A673 (cell line): Measurements from ENCODE around the gene DDX5. TPM values are rescaled to one million over a fixed set of nuclear protein-coding genes. Genes with fewer than 3 reads are reported as not detected.
A peak's percentile ranks its signal among the peaks of the same experiment; 100 is the strongest.

Source experiments
- BruUV-seq: library from RNA; stranded (reverse); fragments of 400-500 nt; replicated peaks from 2 replicates; lab custom pipeline; 2021; lab: Mats Ljungman, UMichigan
- CTCF ChIA-PET: fragments of 300-600 bp; sonication (Branson Sonifier 250); formaldehyde crosslinking; loops from one replicate; lab custom pipeline; 2022; ENCODE audit warnings: antibody characterized with exemption; lab: Charles Lee
- POLR2A ChIA-PET: fragments of 300-600 bp; sonication (Branson Sonifier 250); formaldehyde crosslinking; loops from one replicate; lab custom pipeline; 2022; ENCODE audit warnings: antibody characterized with exemption; ENCODE audit not compliant: low non-redundant PET; lab: Charles Lee
- DNase-seq: peaks from one replicate; pipeline ENCODE4 v3.0.0-alpha.2; 2015; ENCODE audit warnings: low spot score
- H3K27ac ChIP-seq: fragments of 200-600 bp; sonication (generic); 2 replicates; pipeline ENCODE4 v1.5.1; 2016; ENCODE audit warnings: mixed run types, low read depth, mild to moderate bottlenecking, mixed read lengths, antibody characterized with exemption, low read length; ENCODE audit not compliant: poor library complexity, severe bottlenecking
- H3K27me3 ChIP-seq: fragments of 200-600 bp; sonication (generic); replicated peaks from 2 replicates; pipeline ENCODE4 v1.6.1; 2017; ENCODE audit warnings: mixed run types, low read depth, mild to moderate bottlenecking, mixed read lengths, antibody characterized with exemption, low read length; ENCODE audit not compliant: insufficient read depth, poor library complexity
- H3K36me3 ChIP-seq: fragments of 200-600 bp; sonication (generic); 2 replicates; pipeline ENCODE4 v1.6.1; 2016; ENCODE audit warnings: mixed run types, mild to moderate bottlenecking, mixed read lengths, antibody characterized with exemption, low read length; ENCODE audit not compliant: insufficient read depth, poor library complexity, severe bottlenecking
- H3K4me1 ChIP-seq: fragments of 200-600 bp; sonication (generic); 2 replicates; pipeline ENCODE4 v1.6.1; 2017; ENCODE audit warnings: mixed run types, mild to moderate bottlenecking, mixed read lengths, antibody characterized with exemption, low read length; ENCODE audit not compliant: insufficient read depth, poor library complexity, severe bottlenecking
- H3K4me3 ChIP-seq: fragments of 200-600 bp; sonication (generic); 2 replicates; pipeline ENCODE4 v1.5.1; 2016; ENCODE audit warnings: low read depth, mixed run types, mild to moderate bottlenecking, mixed read lengths, low read length; ENCODE audit not compliant: poor library complexity, severe bottlenecking
- H3K9me3 ChIP-seq: fragments of 200-600 bp; sonication (generic); 2 replicates; pipeline ENCODE4 v1.6.1; 2016; ENCODE audit warnings: mixed run types, low read depth, mild to moderate bottlenecking, mixed read lengths, antibody characterized with exemption, low read length; ENCODE audit not compliant: poor library complexity, severe bottlenecking
- CTCF ChIP-seq: fragments of 300-800, 200-600 bp; sonication (generic); conservative IDR thresholded peaks from 2 replicates; pipeline ENCODE4 v1.5.1; 2017; ENCODE audit warnings: low read depth, mild to moderate bottlenecking, antibody characterized with exemption, low read length, moderate library complexity, mixed read lengths
- EZH2 ChIP-seq: fragments of 200-600 bp; sonication (generic); IDR thresholded peaks from 2 replicates; pipeline ENCODE4 v1.6.1; 2017; ENCODE audit warnings: borderline replicate concordance, low read depth, mild to moderate bottlenecking, mixed read lengths, antibody characterized with exemption, low read length; ENCODE audit not compliant: poor library complexity, severe bottlenecking
- intact Hi-C: fragments of 100-400 bp; cut with micrococcal nuclease; formaldehyde crosslinking; loops from one replicate; pipeline ENCODE4 v1.10.0; 2022; ENCODE audit not compliant: unreplicated experiment
- total RNA-seq: library from RNA; stranded (reverse); gene quantifications from 2 replicates; pipeline ENCODE4 v1.2.3, GENCODE V29; 2021

DDX5 gene
- total RNA-seq, 1 experiment from 2014 or later: 911 TPM

GRCh38 chr17:64504769-64505339 lies 1.2 kb downstream of the DDX5 start:
- POLR2A ChIA-PET: interaction anchor here (0.5 to 1.2 kb wide), 5 partner anchors 8 to 1835 kb away, joined by 3 to 8 read pairs (median 5); partner anchors contain the start of gene POLG2
- Histone ChIP-seq H3K36me3 (peaks cover 64% of the 10 kb centered on the region), H3K4me3 (peak overlapping the region; percentile 90), H3K27me3 (no peaks in the 10 kb centered on the region), H3K4me1 (peaks cover 10% of the 10 kb centered on the region), H3K27ac (peak overlapping the region; percentile 99), H3K9me3 (no peaks in the 10 kb centered on the region)
- peak; percentile 40 for DNase-seq
- BruUV-seq: no TSS peak
- TF ChIP-seq CTCF (no peak), EZH2 (no peak)
- intact Hi-C loops: loop anchor here (1.0 to 5.0 kb wide), 3 partner anchors 8 to 477 kb away; partner anchors contain the start of gene POLG2
- CTCF ChIA-PET: no interaction called here

DNA sequence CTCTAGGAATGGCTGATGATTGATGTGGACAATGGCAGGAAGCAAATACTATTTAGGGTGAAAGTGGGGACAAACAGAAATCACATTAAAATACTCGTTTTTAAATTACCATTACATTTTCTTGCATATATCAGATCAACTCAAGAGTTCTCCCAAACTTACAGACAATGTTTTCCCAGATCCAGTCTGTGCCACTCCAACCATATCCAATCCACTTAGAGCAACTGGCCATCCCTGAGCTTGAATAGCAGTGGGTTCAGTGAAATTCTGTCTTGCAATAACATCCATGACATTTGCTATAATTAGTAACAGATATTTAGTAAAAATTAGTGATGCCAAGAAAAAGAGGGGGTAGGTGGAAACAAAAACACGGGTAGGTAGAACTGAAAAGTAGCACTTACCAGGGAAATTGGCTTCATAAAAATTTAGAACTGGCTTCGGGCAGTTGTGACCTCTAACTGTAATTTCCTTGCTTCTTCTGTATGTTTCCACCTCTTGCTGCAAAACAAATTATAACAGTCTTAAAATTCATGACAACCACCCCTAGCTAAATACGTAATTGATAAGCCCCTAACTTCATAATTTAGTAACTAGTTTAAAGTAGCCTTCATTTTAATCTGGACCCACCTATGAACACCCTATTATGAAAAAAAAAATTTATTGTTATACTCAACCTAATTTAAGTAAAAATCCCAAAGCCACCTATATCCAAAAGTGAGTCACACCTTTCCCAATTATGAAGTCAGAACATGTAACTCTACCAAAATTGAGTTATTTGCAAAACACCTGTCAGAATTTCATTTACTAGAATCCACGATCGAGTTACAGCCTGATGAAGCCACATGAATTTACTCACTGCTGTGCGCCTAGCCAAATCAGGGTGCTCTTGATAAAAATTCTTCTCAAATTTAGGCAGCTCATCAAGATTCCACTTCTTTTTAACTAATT lies 2.0 kb downstream of the DDX5 start:
- no peak overlapping the region for H3K27ac ChIP-seq
- H3K36me3 ChIP-seq: peaks cover 64% of the 10 kb centered on the region
- CTCF ChIA-PET: no interaction called here

DNA sequence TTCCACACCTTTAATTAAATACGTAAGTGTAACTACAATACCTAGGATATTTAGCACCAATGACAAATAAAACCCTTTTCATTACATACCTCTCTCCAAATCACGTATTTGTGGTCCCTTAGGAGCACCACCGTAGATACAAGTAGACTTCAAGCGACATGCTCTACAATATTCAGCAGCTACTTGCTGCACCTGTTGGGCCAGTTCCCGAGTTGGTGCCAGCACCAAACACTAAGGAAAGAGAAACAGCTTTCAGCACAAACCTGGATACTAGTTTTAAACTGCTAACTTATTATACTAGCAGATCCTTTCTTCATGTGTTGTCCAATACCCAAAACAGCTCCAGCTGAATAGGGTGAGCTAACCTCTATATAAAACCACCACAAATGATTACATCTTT lies 2.7 kb downstream of the DDX5 start:
- ChIA-PET POLR2A (no interaction called here), CTCF (no interaction called here)
- H3K36me3 ChIP-seq: peaks cover 68% of the 10 kb centered on the region
- TF ChIP-seq EZH2 (no peak), CTCF (no peak)
- no peaks in the 10 kb centered on the region for H3K27me3 ChIP-seq
- no TSS peak for BruUV-seq
- no peaks in the 10 kb centered on the region for H3K9me3 ChIP-seq
- H3K4me1 ChIP-seq: peaks cover 7% of the 10 kb centered on the region
- H3K4me3 ChIP-seq: peak overlapping the region; percentile 90
- intact Hi-C loops: no loop called here
- no peak for DNase-seq
- no peak overlapping the region for H3K27ac ChIP-seq

More for the DNA sequence above, 2.0 kb downstream of the DDX5 start:
- Histone ChIP-seq H3K4me3 (peak overlapping the region; percentile 90), H3K27me3 (no peaks in the 10 kb centered on the region), H3K9me3 (no peaks in the 10 kb centered on the region), H3K4me1 (peaks cover 10% of the 10 kb centered on the region)
- no peak for DNase-seq
- BruUV-seq: TSS peak; percentile 17
- no peak for TF ChIP-seq EZH2
- TF ChIP-seq CTCF: no peak
- POLR2A ChIA-PET: interaction anchor here (0.5 to 0.7 kb wide), 2 partner anchors 55 to 96 kb away, joined by 4 to 5 read pairs; no protein-coding TSS in a partner anchor
- intact Hi-C loops: no loop called here
